MM.1S (cell line): Measurements from ENCODE around the gene PTH1R.

Experiments used
- DNase-seq: peaks from one replicate; pipeline ENCODE4 v3.0.0-alpha.2; 2015
- H2AFZ ChIP-seq: fragments of 300-600 bp; sonication (generic); 2 replicates; pipeline ENCODE4 v1.6.0; 2016; ENCODE audit warnings: antibody characterized with exemption, low read length
- H3F3A ChIP-seq: fragments of 300-600 bp; sonication (generic); 2 replicates; pipeline ENCODE4 v1.6.1; 2016; ENCODE audit warnings: mild to moderate bottlenecking, antibody characterized with exemption, low read length, moderate library complexity, mixed read lengths; ENCODE audit not compliant: insufficient read depth
- H3K27ac ChIP-seq: fragments of 300-600 bp; sonication (generic); 2 replicates; pipeline ENCODE4 v1.5.1; 2016; ENCODE audit warnings: mild to moderate bottlenecking, low read length
- H3K27me3 ChIP-seq: fragments of 300-600 bp; sonication (generic); replicated peaks from 2 replicates; pipeline ENCODE4 v1.6.0; 2016; ENCODE audit warnings: low read length; ENCODE audit not compliant: insufficient read depth
- H3K36me3 ChIP-seq: fragments of 300-600 bp; sonication (generic); replicated peaks from 2 replicates; pipeline ENCODE4 v1.6.1; 2016; ENCODE audit warnings: mild to moderate bottlenecking, low read length, mixed read lengths; ENCODE audit not compliant: insufficient read depth
- H3K4me1 ChIP-seq: fragments of 300-600 bp; sonication (generic); 2 replicates; pipeline ENCODE4 v1.6.1; 2016; ENCODE audit warnings: low read length, mixed read lengths
- H3K4me2 ChIP-seq: fragments of 300-600 bp; sonication (generic); 2 replicates; pipeline ENCODE4 v1.6.0; 2016; ENCODE audit warnings: low read depth, low read length
- H3K4me3 ChIP-seq: fragments of 300-600 bp; sonication (generic); 2 replicates; pipeline ENCODE4 v1.5.1; 2016; ENCODE audit warnings: low read length, mixed read lengths
- H3K79me2 ChIP-seq: fragments of 300-600 bp; sonication (generic); 2 replicates; pipeline ENCODE4 v1.6.1; 2016; ENCODE audit warnings: mixed run types, low read length, mixed read lengths
- H3K9ac ChIP-seq: fragments of 300-600 bp; sonication (generic); 2 replicates; pipeline ENCODE4 v1.6.1; 2016; ENCODE audit warnings: low read length, mixed read lengths
- H3K9me2 ChIP-seq: fragments of 300-600 bp; sonication (generic); replicated peaks from 2 replicates; pipeline ENCODE4 v1.6.1; 2016; ENCODE audit warnings: mild to moderate bottlenecking, low read length, mixed read lengths; ENCODE audit not compliant: insufficient read depth
- H3K9me3 ChIP-seq: fragments of 300-600 bp; sonication (generic); replicated peaks from 2 replicates; pipeline ENCODE4 v1.6.1; 2016; ENCODE audit warnings: mild to moderate bottlenecking, low read length, mixed read lengths; ENCODE audit not compliant: insufficient read depth
- H4K20me1 ChIP-seq: fragments of 300-600 bp; sonication (generic); 2 replicates; pipeline ENCODE4 v1.6.1; 2016; ENCODE audit warnings: mild to moderate bottlenecking, low read length, moderate library complexity, mixed read lengths; ENCODE audit not compliant: insufficient read depth
- EZH2 ChIP-seq: fragments of 300-600 bp; sonication (generic); optimal IDR thresholded peaks from 2 replicates; pipeline ENCODE3; 2017; ENCODE audit warnings: low read depth, mild to moderate bottlenecking, antibody characterized with exemption, low read length, mixed read lengths
- EZH2phosphoT487 ChIP-seq: fragments of 300-600 bp; sonication (generic); IDR thresholded peaks from 2 replicates; pipeline ENCODE4 v1.6.1; 2018; ENCODE audit warnings: antibody characterized with exemption, low read length
- TF ChIP-seq, protein P1 (sequence below): fragments of 300-600 bp; sonication (generic); IDR thresholded peaks from 2 replicates; pipeline ENCODE4 v1.5.1; 2016; ENCODE audit warnings: antibody characterized with exemption, low read length, mixed read lengths

PTH1R gene

GRCh38 chr3:46918202-46918601, 40.7 kb downstream of the PTH1R start:
- H3K4me1 ChIP-seq = 0 out of 2 replicates have a peak, but pooled peaks cover 3% of the 10 kb centered on the region
- no peak for DNase-seq
- H3K9me3 ChIP-seq = no peaks in the 10 kb centered on the region
- no peaks in the 10 kb centered on the region for H3F3A ChIP-seq
- no peaks in the 10 kb centered on the region for H4K20me1 ChIP-seq
- H3K36me3 ChIP-seq = no peaks in the 10 kb centered on the region
- no peak for TF ChIP-seq EZH2
- TF ChIP-seq EZH2phosphoT487 = no peak
- TF ChIP-seq, protein P1, sequence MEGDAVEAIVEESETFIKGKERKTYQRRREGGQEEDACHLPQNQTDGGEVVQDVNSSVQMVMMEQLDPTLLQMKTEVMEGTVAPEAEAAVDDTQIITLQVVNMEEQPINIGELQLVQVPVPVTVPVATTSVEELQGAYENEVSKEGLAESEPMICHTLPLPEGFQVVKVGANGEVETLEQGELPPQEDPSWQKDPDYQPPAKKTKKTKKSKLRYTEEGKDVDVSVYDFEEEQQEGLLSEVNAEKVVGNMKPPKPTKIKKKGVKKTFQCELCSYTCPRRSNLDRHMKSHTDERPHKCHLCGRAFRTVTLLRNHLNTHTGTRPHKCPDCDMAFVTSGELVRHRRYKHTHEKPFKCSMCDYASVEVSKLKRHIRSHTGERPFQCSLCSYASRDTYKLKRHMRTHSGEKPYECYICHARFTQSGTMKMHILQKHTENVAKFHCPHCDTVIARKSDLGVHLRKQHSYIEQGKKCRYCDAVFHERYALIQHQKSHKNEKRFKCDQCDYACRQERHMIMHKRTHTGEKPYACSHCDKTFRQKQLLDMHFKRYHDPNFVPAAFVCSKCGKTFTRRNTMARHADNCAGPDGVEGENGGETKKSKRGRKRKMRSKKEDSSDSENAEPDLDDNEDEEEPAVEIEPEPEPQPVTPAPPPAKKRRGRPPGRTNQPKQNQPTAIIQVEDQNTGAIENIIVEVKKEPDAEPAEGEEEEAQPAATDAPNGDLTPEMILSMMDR = no peak
- H3K27ac ChIP-seq = no peak overlapping the region
- no peaks in the 10 kb centered on the region for H3K9me2 ChIP-seq
- no peak overlapping the region for H3K9ac ChIP-seq
- H3K79me2 ChIP-seq = 0 out of 2 replicates have a peak, but pooled peaks cover 4% of the 10 kb centered on the region
- H3K27me3 ChIP-seq = no peaks in the 10 kb centered on the region
- no peak overlapping the region for H2AFZ ChIP-seq
- H3K4me3 ChIP-seq = no peak overlapping the region
- H3K4me2 ChIP-seq = no peak overlapping the region

DNA sequence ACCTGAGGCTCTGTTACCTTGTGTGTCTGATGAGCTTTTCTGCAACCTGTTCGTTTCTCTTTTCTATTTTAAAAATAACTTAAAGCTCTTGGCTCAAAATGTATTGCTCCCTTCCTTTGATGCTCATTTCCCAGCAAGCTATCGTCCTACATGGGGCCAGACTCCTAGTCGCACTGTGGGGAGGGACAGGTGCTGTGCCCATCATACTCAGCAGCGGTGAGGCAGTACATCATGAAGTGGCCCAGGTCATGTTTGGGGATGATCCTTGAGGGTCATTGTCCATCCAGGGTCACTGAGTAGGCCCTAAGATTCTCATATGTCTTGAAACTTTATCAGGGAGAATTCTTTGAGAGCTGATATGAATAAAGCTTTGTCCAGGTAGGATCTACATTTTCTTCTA, 41.1 kb downstream of the PTH1R start:
- DNase-seq = no peak
- Histone ChIP-seq H3K27ac (no peak overlapping the region), H3K9ac (no peak overlapping the region), H3K79me2 (peaks cover 7% of the 10 kb centered on the region), H3K9me2 (no peaks in the 10 kb centered on the region), H3K27me3 (no peaks in the 10 kb centered on the region), H3K36me3 (no peaks in the 10 kb centered on the region), H4K20me1 (no peaks in the 10 kb centered on the region), H3K4me3 (no peak overlapping the region), H2AFZ (no peak overlapping the region), H3K9me3 (no peaks in the 10 kb centered on the region), H3F3A (no peaks in the 10 kb centered on the region), H3K4me1 (0 out of 2 replicates have a peak, but pooled peaks cover 3% of the 10 kb centered on the region), H3K4me2 (no peak overlapping the region)
- no peak for TF ChIP-seq EZH2

GRCh38 chr3:46921041-46921440, 43.5 kb downstream of the PTH1R start:
- no peak for TF ChIP-seq EZH2phosphoT487
- TF ChIP-seq, protein P1 = no peak
- no peak for TF ChIP-seq EZH2
- no peaks in the 10 kb centered on the region for H3K9me3 ChIP-seq
- H3K4me3 ChIP-seq = no peak overlapping the region
- no peak overlapping the region for H3K27ac ChIP-seq
- H3K79me2 ChIP-seq = peaks cover 27% of the 10 kb centered on the region
- H3K9me2 ChIP-seq = no peaks in the 10 kb centered on the region
- H3K36me3 ChIP-seq = peaks cover 10% of the 10 kb centered on the region
- no peaks in the 10 kb centered on the region for H4K20me1 ChIP-seq
- H3F3A ChIP-seq = no peaks in the 10 kb centered on the region
- no peak overlapping the region for H3K4me2 ChIP-seq
- no peak overlapping the region for H3K9ac ChIP-seq
- H3K4me1 ChIP-seq = peaks cover 5% of the 10 kb centered on the region
- no peak for DNase-seq
- H2AFZ ChIP-seq = no peak overlapping the region
- H3K27me3 ChIP-seq = no peaks in the 10 kb centered on the region

- no peak overlapping the region for H3K4me3 ChIP-seq
- H3K79me2 ChIP-seq = peaks cover 35% of the 10 kb centered on the region
- H3K36me3 ChIP-seq = peaks cover 10% of the 10 kb centered on the region
- no peak overlapping the region for H3K27ac ChIP-seq
- no peak overlapping the region for H3K9ac ChIP-seq
- DNase-seq = no peak
- no peaks in the 10 kb centered on the region for H4K20me1 ChIP-seq
- no peaks in the 10 kb centered on the region for H3K9me2 ChIP-seq
- no peaks in the 10 kb centered on the region for H3K9me3 ChIP-seq
- H3K27me3 ChIP-seq = no peaks in the 10 kb centered on the region
- peaks cover 13% of the 10 kb centered on the region for H3K4me1 ChIP-seq
- H3K4me2 ChIP-seq = no peak overlapping the region
- H3F3A ChIP-seq = peaks cover 3% of the 10 kb centered on the region
- TF ChIP-seq, protein P1 = no peak
- TF ChIP-seq EZH2 (no peak), EZH2phosphoT487 (no peak)
- H2AFZ ChIP-seq = no peak overlapping the region
These were observed 44.4 kb downstream of the PTH1R start for GRCh38 chr3:46921871-46922271.
